Motor neuron (in vitro differentiated cells): Measurements from ENCODE around the gene C1QTNF3. TPM values are rescaled to one million over a fixed set of nuclear protein-coding genes. Genes with fewer than 3 reads are reported as not detected.
"Not testable (repeated sequence)": the region's sequence is repeated elsewhere in the genome, so short reads cannot be mapped to it uniquely, and the experiment has no call there.

Experiments
- ATAC-seq, 8 experiments: fragments of 200-7000 bp; cut with Tn5 transposase; replicated peaks in 6 of 8; 2 replicates each; pipeline ENCODE4 v1.8.0; 2021; ENCODE audit warnings: mild to moderate bottlenecking in 8 of 8, moderate library complexity in 8 of 8
- H3K27ac ChIP-seq, 2 donors: fragments of 250-450 bp; sonication (Bioruptor Pico); 2 replicates each; pipeline ENCODE4 v1.9.0; 2021; ENCODE audit warnings: antibody characterized with exemption in 2 of 2, mild to moderate bottlenecking in 2 of 2, moderate library complexity in 1 of 2
- H3K4me1 ChIP-seq, 2 donors: fragments of 250-450 bp; sonication (Bioruptor Pico); replicated peaks in 1 of 2; 2 replicates each; pipeline ENCODE4 v1.6.1; 2021; ENCODE audit warnings: antibody characterized with exemption in 2 of 2, mild to moderate bottlenecking in 2 of 2, moderate library complexity in 1 of 2
- H3K4me3 ChIP-seq, 5 donors: fragments of 250-450 bp; sonication (Bioruptor Pico); 2 replicates each; pipeline ENCODE4 v1.9.0; 2021; ENCODE audit warnings: antibody characterized with exemption in 5 of 5, mild to moderate bottlenecking in 5 of 5, moderate library complexity in 4 of 5
- WGBS, 10 experiments: fragments of 450-650 bp; shearing (Covaris generic); methylation state at CpG; one replicate each; pipeline ENCODE4 v1.0.0; 2022; 5-methylcytosine and 5-hydroxymethylcytosine counted together
- in situ Hi-C, 9 experiments: fragments of 400-800 bp; cut with MboI; loops; one replicate each; pipeline ENCODE4 v1.15.0; 2021; ENCODE audit warnings: low sequenced_read_pairs in 9 of 9, low pct_unique_long_range_greater_than_20kb in 2 of 9; ENCODE audit not compliant: unreplicated experiment in 9 of 9
- total RNA-seq, 8 experiments: library from RNA; unstranded; fragments of 300-600 nt; gene quantifications; 2 replicates each; pipeline versions ENCODE4 v1.2.3 to v1.2.4, GENCODE V29; 2022

C1QTNF3 gene
- total RNA-seq, 8 experiments from 2014 or later: 0.66 to 19.0 (median 6.8) TPM

- in situ Hi-C loops: no loop called here
- 20 to 100% (median 74%) methylated on average over 1 to 4 of the region's 4 CpGs for WGBS, 10 experiments
Observed at GRCh38 chr5:34011536-34011935, 31.5 kb downstream of the C1QTNF3 start.

GRCh38 chr5:34010146-34010545 is 32.9 kb downstream of the C1QTNF3 start:
- in situ Hi-C loops, ATAC-seq, H3K4me3 ChIP-seq, H3K27ac ChIP-seq: not testable (repeated sequence)
- H3K4me1 ChIP-seq: peaks cover 10 to 14% of the 10 kb centered on the region in 2 donors
- 17 to 100% (median 75%) methylated on average over 1 to 2 of the region's 2 CpGs; no CpG with 5 or more reads in 3 of the 10 experiments for WGBS, 10 experiments

More at GRCh38 chr5:34011536-34011935, 31.5 kb downstream of the C1QTNF3 start:
- H3K4me1 ChIP-seq: peaks cover 8 to 11% of the 10 kb centered on the region in 2 donors
- no peak overlapping the region for H3K4me3 ChIP-seq
- no peak for ATAC-seq
- no peak overlapping the region for H3K27ac ChIP-seq

- no peak overlapping the region for H3K27ac ChIP-seq
- no peak for ATAC-seq
- no peak overlapping the region for H3K4me3 ChIP-seq
- in situ Hi-C loops: loop anchor here in 1 of 9 experiments (10.0 kb wide), 1 partner anchor 445 kb away; no protein-coding TSS in a partner anchor
- peaks cover 10 to 14% of the 10 kb centered on the region in 2 donors for H3K4me1 ChIP-seq
- WGBS, 10 experiments: 0 to 100% (median 39%) methylated on average over 1 of the region's 1 CpG; no CpG with 5 or more reads in 2 of the 10 experiments
Observed at GRCh38 chr5:34009610-34010009, 33.4 kb downstream of the C1QTNF3 start.

- ATAC-seq: no peak
- Histone ChIP-seq H3K4me1 (peaks cover 10 to 14% of the 10 kb centered on the region in 2 donors), H3K4me3 (peak overlapping the region; percentile 55 to 89 (median 80)), H3K27ac (peak overlapping the region; percentile 90 to 92)
- WGBS, 10 experiments: 0 to 50% (median 21%) methylated on average over 1 of the region's 1 CpG; no CpG with 5 or more reads in 2 of the 10 experiments
- in situ Hi-C loops: loop anchor here in 1 of 9 experiments (10.0 kb wide), 1 partner anchor 446 kb away; no protein-coding TSS in a partner anchor
Observed at GRCh38 chr5:34008802-34009201, 34.2 kb downstream of the C1QTNF3 start.

GRCh38 chr5:34007621-34008600 is 35.1 kb downstream of the C1QTNF3 start, which contains the start of gene AMACR:
Gene AMACR, minus strand, starts transcription at chr5:34008050. Its CDS starts 31 bp downstream, at chr5:34008019.
- Histone ChIP-seq H3K4me1 (peaks cover 13 to 14% of the 10 kb centered on the region in 2 donors), H3K4me3 (peak within 1 kb of the TSS; percentile 55 to 89 (median 80)), H3K27ac (peak within 1 kb of the TSS; percentile 90 to 92)
- in situ Hi-C loops: loop anchor here in 1 of 9 experiments (10.0 kb wide), 1 partner anchor 447 kb away; no protein-coding TSS in a partner anchor
- ATAC-seq: peak; percentile 86 to 96 (median 95)
- 0 to 1% (median 0%) methylated on average over 2 to 20 of the region's 76 CpGs; no CpG with 5 or more reads in 1 of the 10 experiments for WGBS, 10 experiments

GRCh38 chr5:34007201-34007620 is 35.8 kb downstream of the C1QTNF3 start:
- Histone ChIP-seq H3K27ac (peak overlapping the region; percentile 90 to 92), H3K4me3 (peak overlapping the region; percentile 55 to 89 (median 80)), H3K4me1 (peaks cover 14 to 16% of the 10 kb centered on the region in 2 donors)
- WGBS, 10 experiments: 0 to 14% (median 3%) methylated on average over 3 to 11 of the region's 11 CpGs
- peak in 2 of 8 experiments; percentile 4 to 9 for ATAC-seq
- in situ Hi-C loops: loop anchor here in 1 of 9 experiments (10.0 kb wide), 1 partner anchor 448 kb away; no protein-coding TSS in a partner anchor

GRCh38 chr5:34005681-34006080 is 37.3 kb downstream of the C1QTNF3 start:
- in situ Hi-C loops: loop anchor here in 1 of 9 experiments (10.0 kb wide), 1 partner anchor 449 kb away; no protein-coding TSS in a partner anchor
- no peak overlapping the region for H3K27ac ChIP-seq
- peaks cover 23 to 28% of the 10 kb centered on the region in 2 donors for H3K4me1 ChIP-seq
- no peak overlapping the region for H3K4me3 ChIP-seq
- 67 to 100% (median 89%) methylated on average over 1 to 4 of the region's 4 CpGs; no CpG with 5 or more reads in 1 of the 10 experiments for WGBS, 10 experiments
- no peak for ATAC-seq

GRCh38 chr5:34005211-34005610 is 37.8 kb downstream of the C1QTNF3 start:
- no peak overlapping the region for H3K4me3 ChIP-seq
- 82 to 100% (median 96%) methylated on average over 1 to 4 of the region's 4 CpGs; no CpG with 5 or more reads in 1 of the 10 experiments for WGBS, 10 experiments
- in situ Hi-C loops: loop anchor here in 1 of 9 experiments (10.0 kb wide), 1 partner anchor 450 kb away; no protein-coding TSS in a partner anchor
- H3K27ac ChIP-seq: no peak overlapping the region
- H3K4me1 ChIP-seq: peaks cover 23 to 28% of the 10 kb centered on the region in 2 donors
- ATAC-seq: no peak

- no peak for ATAC-seq
- H3K4me1 ChIP-seq: peaks cover 28% of the 10 kb centered on the region in 2 donors
- in situ Hi-C loops: loop anchor here in 1 of 9 experiments (10.0 kb wide), 1 partner anchor 451 kb away; no protein-coding TSS in a partner anchor
- no peak overlapping the region for H3K4me3 ChIP-seq
- WGBS, 10 experiments: 73 to 100% (median 92%) methylated on average over 2 to 4 of the region's 4 CpGs; no CpG with 5 or more reads in 1 of the 10 experiments
- no peak overlapping the region for H3K27ac ChIP-seq
Observed at GRCh38 chr5:34003941-34004340, 39.1 kb downstream of the C1QTNF3 start.

GRCh38 chr5:34002629-34003328 is 40.2 kb downstream of the C1QTNF3 start:
- Histone ChIP-seq H3K27ac (no peak overlapping the region), H3K4me3 (no peak overlapping the region), H3K4me1 (peaks cover 24 to 25% of the 10 kb centered on the region in 2 donors)
- whole genome bisulfite sequencing, 10 experiments: 69 to 100% (median 93%) methylated on average over 2 to 5 of the region's 10 CpGs; no CpG with 5 or more reads in 2 of the 10 experiments
- in situ Hi-C loops: loop anchor here in 1 of 9 experiments (10.0 kb wide), 1 partner anchor 452 kb away; no protein-coding TSS in a partner anchor
- ATAC-seq: no peak

GRCh38 chr5:34001241-34001841 is 41.7 kb downstream of the C1QTNF3 start:
- WGBS, 10 experiments: 60 to 100% (median 76%) methylated on average over 2 to 10 of the region's 10 CpGs; no CpG with 5 or more reads in 1 of the 10 experiments
- peaks cover 22 to 23% of the 10 kb centered on the region in 2 donors for H3K4me1 ChIP-seq
- peak in 6 of 8 experiments; percentile 24 to 88 (median 78) for ATAC-seq
- no peak overlapping the region for H3K27ac ChIP-seq
- no peak overlapping the region for H3K4me3 ChIP-seq
- in situ Hi-C loops: loop anchor here in 1 of 9 experiments (10.0 kb wide), 1 partner anchor 453 kb away; no protein-coding TSS in a partner anchor
